ENCODE data around the gene IL24.

- TF ChIP-seq CTCF (IDR thresholded peaks at IDR 0.05) (peak; percentile 92), EZH2 (IDR thresholded peaks at IDR 0.05) (no peak)
Measured at GRCh38 chr1:206864939-206865671, 32.1 kb upstream of the IL24 start, which contains the start of gene IL20.
